Uterus (tissue), 2 donors: ENCODE results near the gene CARD10.

Experiments
- POLR2A ChIP-seq, 2 donors: fragments of 450-650 bp; IDR thresholded peaks; one replicate each; pipeline ENCODE4 v1.6.1; 2016; ENCODE audit warnings: antibody characterized with exemption in 2 of 2, mild to moderate bottlenecking in 1 of 2, moderate library complexity in 1 of 2
- TF ChIP-seq, protein P1 (sequence below), 4 experiments: fragments of 200-600 bp in 2 of 4; fragments of 450-650 bp in 2 of 4; sonication (generic) in 2 of 4; IDR thresholded peaks; one replicate each; pipeline ENCODE4 v1.5.1; 2016 to 2019; ENCODE audit warnings: antibody characterized with exemption in 4 of 4, mild to moderate bottlenecking in 2 of 4, moderate library complexity in 1 of 4

DNA sequence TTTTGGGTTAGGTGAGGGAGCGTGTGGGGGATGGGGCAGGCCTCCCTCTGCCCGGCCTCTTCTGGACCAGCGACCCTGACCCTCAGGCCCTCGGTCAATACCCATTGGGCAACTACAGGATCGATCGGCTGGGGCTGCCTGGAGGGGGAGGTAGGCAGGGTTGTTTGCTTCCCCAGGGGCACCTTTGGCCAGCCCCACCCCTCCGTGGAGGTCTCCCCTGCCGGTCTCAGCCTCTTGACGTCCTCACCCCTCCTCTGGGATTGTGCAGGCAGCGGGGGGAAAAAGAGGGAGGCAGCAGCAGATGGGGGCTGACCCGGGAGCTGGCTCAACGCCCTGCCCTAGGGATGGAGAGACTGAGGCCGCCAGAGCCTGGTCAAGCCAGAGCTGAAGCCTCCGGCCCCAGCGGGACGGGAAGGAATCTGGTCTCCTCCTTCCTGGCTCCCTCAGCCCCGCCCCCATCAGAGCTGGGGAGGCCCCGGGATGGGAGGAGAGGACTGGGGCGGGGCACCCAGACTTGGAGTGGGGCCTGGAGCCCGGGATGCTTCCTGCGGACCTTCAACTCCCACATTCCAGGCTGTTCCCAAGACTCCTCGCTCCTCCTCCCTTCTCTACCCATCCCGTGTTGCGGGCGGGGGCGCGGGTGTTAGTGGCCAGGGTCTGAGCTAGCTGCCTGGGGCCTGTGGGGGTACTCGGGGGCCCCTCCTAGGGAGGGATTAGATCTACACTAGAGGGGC lies 26.7 kb upstream of the CARD10 start:
- TF ChIP-seq, protein P1, sequence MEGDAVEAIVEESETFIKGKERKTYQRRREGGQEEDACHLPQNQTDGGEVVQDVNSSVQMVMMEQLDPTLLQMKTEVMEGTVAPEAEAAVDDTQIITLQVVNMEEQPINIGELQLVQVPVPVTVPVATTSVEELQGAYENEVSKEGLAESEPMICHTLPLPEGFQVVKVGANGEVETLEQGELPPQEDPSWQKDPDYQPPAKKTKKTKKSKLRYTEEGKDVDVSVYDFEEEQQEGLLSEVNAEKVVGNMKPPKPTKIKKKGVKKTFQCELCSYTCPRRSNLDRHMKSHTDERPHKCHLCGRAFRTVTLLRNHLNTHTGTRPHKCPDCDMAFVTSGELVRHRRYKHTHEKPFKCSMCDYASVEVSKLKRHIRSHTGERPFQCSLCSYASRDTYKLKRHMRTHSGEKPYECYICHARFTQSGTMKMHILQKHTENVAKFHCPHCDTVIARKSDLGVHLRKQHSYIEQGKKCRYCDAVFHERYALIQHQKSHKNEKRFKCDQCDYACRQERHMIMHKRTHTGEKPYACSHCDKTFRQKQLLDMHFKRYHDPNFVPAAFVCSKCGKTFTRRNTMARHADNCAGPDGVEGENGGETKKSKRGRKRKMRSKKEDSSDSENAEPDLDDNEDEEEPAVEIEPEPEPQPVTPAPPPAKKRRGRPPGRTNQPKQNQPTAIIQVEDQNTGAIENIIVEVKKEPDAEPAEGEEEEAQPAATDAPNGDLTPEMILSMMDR (IDR thresholded peaks at IDR 0.05): peak in 1 of 4 experiments; percentile 7
- peak; percentile 57 to 88 for TF ChIP-seq POLR2A (IDR thresholded peaks at IDR 0.05)
